AG09309 (cell line): ENCODE data around the gene CACNA1C.

Source experiments
- DNase-seq: peaks from one replicate; pipeline ENCODE4 v3.0.0-alpha.2; 2010; ENCODE audit warnings: low read depth
- H3K4me3 ChIP-seq: 2 replicates; pipeline ENCODE4 v1.5.1; 2011; ENCODE audit warnings: mild to moderate bottlenecking, low read depth, low read length, moderate library complexity; ENCODE audit not compliant: control insufficient read depth
- TF ChIP-seq, protein P1 (sequence below): IDR thresholded peaks from 2 replicates; pipeline ENCODE4 v1.5.1; 2011; ENCODE audit warnings: mild to moderate bottlenecking, low read depth, low read length, inconsistent platforms; ENCODE audit not compliant: insufficient read depth, control insufficient read depth; ENCODE audit errors: missing control alignments

The CACNA1C gene

DNA sequence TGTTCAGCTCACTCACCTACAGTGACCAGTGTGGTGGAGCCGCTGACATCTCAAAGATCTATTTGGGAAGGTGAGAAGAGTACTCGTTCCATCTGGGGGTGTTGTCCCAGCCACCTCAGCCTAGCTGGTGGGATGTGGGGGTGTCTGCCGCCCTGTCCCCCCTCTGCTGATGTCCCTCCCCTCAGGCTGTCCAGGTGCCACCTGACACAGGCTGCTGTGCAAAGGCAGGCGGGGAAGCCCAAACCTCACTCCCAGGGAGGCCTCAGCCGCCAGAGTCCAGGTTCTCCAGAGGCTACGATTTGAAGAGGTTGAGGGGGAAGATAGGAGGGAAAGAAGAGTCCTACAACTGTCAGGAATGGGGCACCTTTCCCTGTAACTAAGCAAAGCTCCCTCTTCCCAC, 690.7 kb downstream of the CACNA1C start:
- TF ChIP-seq, protein P1, sequence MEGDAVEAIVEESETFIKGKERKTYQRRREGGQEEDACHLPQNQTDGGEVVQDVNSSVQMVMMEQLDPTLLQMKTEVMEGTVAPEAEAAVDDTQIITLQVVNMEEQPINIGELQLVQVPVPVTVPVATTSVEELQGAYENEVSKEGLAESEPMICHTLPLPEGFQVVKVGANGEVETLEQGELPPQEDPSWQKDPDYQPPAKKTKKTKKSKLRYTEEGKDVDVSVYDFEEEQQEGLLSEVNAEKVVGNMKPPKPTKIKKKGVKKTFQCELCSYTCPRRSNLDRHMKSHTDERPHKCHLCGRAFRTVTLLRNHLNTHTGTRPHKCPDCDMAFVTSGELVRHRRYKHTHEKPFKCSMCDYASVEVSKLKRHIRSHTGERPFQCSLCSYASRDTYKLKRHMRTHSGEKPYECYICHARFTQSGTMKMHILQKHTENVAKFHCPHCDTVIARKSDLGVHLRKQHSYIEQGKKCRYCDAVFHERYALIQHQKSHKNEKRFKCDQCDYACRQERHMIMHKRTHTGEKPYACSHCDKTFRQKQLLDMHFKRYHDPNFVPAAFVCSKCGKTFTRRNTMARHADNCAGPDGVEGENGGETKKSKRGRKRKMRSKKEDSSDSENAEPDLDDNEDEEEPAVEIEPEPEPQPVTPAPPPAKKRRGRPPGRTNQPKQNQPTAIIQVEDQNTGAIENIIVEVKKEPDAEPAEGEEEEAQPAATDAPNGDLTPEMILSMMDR, result no peak
- no peak for DNase-seq
- no peak overlapping the region for H3K4me3 ChIP-seq

DNA sequence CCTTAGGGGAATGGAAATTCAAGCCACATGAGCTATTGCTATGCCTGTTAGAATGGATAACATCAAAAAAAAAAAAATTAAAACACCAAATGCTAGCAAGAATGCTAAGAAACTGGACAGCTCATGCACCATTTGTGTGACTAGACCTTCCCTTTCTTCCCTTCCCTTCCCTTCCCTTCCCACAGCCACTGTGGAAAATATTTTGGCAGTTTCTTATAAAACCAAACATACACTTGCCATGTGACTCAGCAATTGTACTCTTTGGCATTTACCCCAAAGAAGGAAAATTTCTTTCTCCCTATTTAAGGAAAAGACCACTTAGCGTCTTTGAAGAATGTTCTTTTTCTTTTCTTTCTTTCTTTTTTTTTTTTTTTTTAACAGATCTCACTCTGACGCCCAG, 692.9 kb downstream of the CACNA1C start:
- TF ChIP-seq, protein P1, result no peak
- DNase-seq, result no peak
- H3K4me3 ChIP-seq, result no peak overlapping the region
